ENCODE results near the gene BNIP3. TPM values are rescaled to one million over a fixed set of nuclear protein-coding genes. Genes with fewer than 3 reads are reported as not detected.

The BNIP3 gene
- total RNA-seq, 1 experiment from 2014 or later: 113 TPM

GRCh38 chr10:132020456-132020855 is 38.7 kb upstream of the BNIP3 start:
- TF ChIP-seq, protein P1, sequence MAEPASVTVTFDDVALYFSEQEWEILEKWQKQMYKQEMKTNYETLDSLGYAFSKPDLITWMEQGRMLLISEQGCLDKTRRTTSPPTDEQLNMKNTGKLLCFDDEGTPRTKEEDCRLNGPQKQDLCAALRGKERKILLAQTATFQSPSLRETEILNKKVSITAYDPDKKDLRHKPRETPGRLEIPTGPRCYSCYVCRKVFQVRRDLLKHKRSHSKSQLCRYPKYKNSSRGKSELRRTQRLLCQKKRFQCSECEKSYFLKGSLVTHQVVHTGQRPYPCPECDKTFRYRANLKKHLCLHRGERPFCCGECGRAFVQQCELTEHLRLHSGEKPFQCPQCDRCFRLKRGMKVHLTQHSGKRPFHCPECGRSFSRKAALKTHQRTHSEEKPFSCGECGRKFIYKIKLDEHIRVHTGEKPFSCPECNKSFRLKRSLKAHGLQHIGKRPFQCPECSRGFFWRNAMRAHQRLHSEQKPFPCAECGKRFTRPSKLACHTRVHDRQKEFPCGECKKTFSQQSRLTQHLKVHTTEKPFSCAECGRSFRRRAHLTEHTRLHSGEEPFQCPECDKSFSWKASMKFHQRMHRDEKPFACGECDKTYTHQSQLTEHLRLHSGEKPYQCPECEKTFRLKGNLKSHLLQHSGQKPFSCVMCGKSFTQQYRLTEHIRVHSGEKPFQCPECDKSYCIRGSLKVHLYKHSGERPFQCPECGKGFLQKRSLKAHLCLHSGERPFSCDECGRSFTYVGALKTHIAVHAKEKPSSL (CRISPR knock-in tag; conservative IDR thresholded peaks at IDR 0.05): no peak
- TF ChIP-seq, protein P2, sequence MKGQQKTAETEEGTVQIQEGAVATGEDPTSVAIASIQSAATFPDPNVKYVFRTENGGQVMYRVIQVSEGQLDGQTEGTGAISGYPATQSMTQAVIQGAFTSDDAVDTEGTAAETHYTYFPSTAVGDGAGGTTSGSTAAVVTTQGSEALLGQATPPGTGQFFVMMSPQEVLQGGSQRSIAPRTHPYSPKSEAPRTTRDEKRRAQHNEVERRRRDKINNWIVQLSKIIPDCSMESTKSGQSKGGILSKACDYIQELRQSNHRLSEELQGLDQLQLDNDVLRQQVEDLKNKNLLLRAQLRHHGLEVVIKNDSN (CRISPR knock-in tag; IDR thresholded peaks at IDR 0.05): no peak
- TF ChIP-seq, protein P3, sequence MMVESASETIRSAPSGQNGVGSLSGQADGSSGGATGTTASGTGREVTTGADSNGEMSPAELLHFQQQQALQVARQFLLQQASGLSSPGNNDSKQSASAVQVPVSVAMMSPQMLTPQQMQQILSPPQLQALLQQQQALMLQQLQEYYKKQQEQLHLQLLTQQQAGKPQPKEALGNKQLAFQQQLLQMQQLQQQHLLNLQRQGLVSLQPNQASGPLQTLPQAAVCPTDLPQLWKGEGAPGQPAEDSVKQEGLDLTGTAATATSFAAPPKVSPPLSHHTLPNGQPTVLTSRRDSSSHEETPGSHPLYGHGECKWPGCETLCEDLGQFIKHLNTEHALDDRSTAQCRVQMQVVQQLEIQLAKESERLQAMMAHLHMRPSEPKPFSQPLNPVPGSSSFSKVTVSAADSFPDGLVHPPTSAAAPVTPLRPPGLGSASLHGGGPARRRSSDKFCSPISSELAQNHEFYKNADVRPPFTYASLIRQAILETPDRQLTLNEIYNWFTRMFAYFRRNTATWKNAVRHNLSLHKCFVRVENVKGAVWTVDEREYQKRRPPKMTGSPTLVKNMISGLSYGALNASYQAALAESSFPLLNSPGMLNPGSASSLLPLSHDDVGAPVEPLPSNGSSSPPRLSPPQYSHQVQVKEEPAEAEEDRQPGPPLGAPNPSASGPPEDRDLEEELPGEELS (CRISPR knock-in tag; IDR thresholded peaks at IDR 0.05): no peak
- TF ChIP-seq, protein P4, sequence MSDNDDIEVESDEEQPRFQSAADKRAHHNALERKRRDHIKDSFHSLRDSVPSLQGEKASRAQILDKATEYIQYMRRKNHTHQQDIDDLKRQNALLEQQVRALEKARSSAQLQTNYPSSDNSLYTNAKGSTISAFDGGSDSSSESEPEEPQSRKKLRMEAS (CRISPR knock-in tag; IDR thresholded peaks at IDR 0.05): no peak
- Mint-ChIP-seq H3K27ac (no peak overlapping the region), H3K27me3 (ENCODE audit: low read depth) (peaks cover 22% of the 10 kb centered on the region), H3K4me1 (peaks cover 20% of the 10 kb centered on the region), H3K4me3 (no peak overlapping the region), H3K9me3 (no peaks in the 10 kb centered on the region), H3K36me3 (no peaks in the 10 kb centered on the region)
- no peak for ATAC-seq
- CTCF ChIA-PET: interaction anchor here (0.9 to 3.9 kb wide), 2 partner anchors 20 to 48 kb away, joined by 3 to 112 read pairs; no protein-coding TSS in a partner anchor
- no peak for DNase-seq (ENCODE audit: low spot score)
- POLR2A ChIA-PET: no interaction called here

GRCh38 chr10:132019366-132019765 is 37.6 kb upstream of the BNIP3 start:
- H3K27ac Mint-ChIP-seq: no peak overlapping the region
- ChIA-PET POLR2A (no interaction called here), CTCF (no interaction called here)
- no peak for TF ChIP-seq RELA (CRISPR knock-in tag; IDR thresholded peaks at IDR 0.05; ENCODE audit: borderline replicate concordance)
- no peak for TF ChIP-seq PREB (CRISPR knock-in tag; IDR thresholded peaks at IDR 0.05; ENCODE audit: borderline replicate concordance)
- TF ChIP-seq TCF7 (CRISPR knock-in tag; IDR thresholded peaks at IDR 0.05; ENCODE audit: low read depth): no peak
- no peak for TF ChIP-seq SOX15 (CRISPR knock-in tag; IDR thresholded peaks at IDR 0.05)
- no peak for ATAC-seq
- H3K27me3 Mint-ChIP-seq (ENCODE audit: low read depth): peaks cover 18% of the 10 kb centered on the region
- no peaks in the 10 kb centered on the region for H3K36me3 Mint-ChIP-seq
- DNase-seq (ENCODE audit: low spot score): no peak
- no peak overlapping the region for H3K4me3 Mint-ChIP-seq
- H3K4me1 Mint-ChIP-seq: peaks cover 29% of the 10 kb centered on the region
- H3K9me3 Mint-ChIP-seq: no peaks in the 10 kb centered on the region

DNA sequence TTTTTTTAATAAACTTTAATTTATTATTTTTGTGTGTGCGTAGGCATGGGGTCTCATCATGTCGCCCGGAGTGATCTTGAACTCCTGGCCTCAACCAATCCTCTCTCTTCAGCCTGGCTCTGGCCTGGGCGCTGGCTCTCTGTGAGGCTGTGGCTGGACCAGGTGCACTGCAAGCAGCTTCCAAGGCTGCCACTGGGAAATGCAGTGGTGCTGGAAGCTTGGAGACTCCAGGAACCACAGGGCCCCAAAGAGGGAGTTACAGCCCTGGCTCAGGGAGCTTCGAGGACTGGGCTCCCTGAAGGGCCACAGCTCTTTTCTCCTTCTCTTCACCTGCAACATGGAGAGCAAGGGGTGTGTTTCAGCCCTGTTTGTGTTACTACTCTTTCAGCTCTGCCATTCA is 36.7 kb upstream of the BNIP3 start:
- no peak for DNase-seq (ENCODE audit: low spot score)
- CTCF ChIA-PET: no interaction called here
- POLR2A ChIA-PET: no interaction called here
- ATAC-seq: no peak
- Mint-ChIP-seq H3K27me3 (ENCODE audit: low read depth) (peaks cover 9% of the 10 kb centered on the region), H3K4me3 (no peak overlapping the region), H3K4me1 (peaks cover 32% of the 10 kb centered on the region), H3K9me3 (no peaks in the 10 kb centered on the region), H3K27ac (no peak overlapping the region), H3K36me3 (no peaks in the 10 kb centered on the region)
- TF ChIP-seq, protein P5, sequence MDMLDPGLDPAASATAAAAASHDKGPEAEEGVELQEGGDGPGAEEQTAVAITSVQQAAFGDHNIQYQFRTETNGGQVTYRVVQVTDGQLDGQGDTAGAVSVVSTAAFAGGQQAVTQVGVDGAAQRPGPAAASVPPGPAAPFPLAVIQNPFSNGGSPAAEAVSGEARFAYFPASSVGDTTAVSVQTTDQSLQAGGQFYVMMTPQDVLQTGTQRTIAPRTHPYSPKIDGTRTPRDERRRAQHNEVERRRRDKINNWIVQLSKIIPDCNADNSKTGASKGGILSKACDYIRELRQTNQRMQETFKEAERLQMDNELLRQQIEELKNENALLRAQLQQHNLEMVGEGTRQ (CRISPR knock-in tag; IDR thresholded peaks at IDR 0.05): no peak
- TF ChIP-seq ZNF121 (CRISPR knock-in tag; IDR thresholded peaks at IDR 0.05): no peak
- TF ChIP-seq ZNF317 (CRISPR knock-in tag; IDR thresholded peaks at IDR 0.05; ENCODE audit: borderline replicate concordance, low read depth): no peak
- no peak for TF ChIP-seq ZNF532 (CRISPR knock-in tag; IDR thresholded peaks at IDR 0.05; ENCODE audit: borderline replicate concordance)
- TF ChIP-seq TEAD1 (CRISPR knock-in tag; IDR thresholded peaks at IDR 0.05): no peak
- TF ChIP-seq MYBL2 (CRISPR knock-in tag; IDR thresholded peaks at IDR 0.05): no peak
- no peak for TF ChIP-seq CREB1 (CRISPR knock-in tag; IDR thresholded peaks at IDR 0.05)
- no peak for TF ChIP-seq IRF1 (CRISPR knock-in tag; IDR thresholded peaks at IDR 0.05)
- TF ChIP-seq ZNF232 (CRISPR knock-in tag; IDR thresholded peaks at IDR 0.05): no peak
- no peak for TF ChIP-seq ESRRA (CRISPR knock-in tag; IDR thresholded peaks at IDR 0.05; ENCODE audit: borderline replicate concordance)
- TF ChIP-seq GRHL2 (CRISPR knock-in tag; IDR thresholded peaks at IDR 0.05; ENCODE audit: insufficient replicate concordance, severe bottlenecking): no peak
- no peak for TF ChIP-seq SMAD3 (CRISPR knock-in tag; IDR thresholded peaks at IDR 0.05; ENCODE audit: borderline replicate concordance)

Data from WTC11 (cell line).